Heart left ventricle (tissue), 16 donors: ENCODE measurements around the gene TANC2. TPM values are rescaled to one million over a fixed set of nuclear protein-coding genes. Genes with fewer than 3 reads are reported as not detected.

Experiments
- ATAC-seq, 4 donors: fragments of 200-7000 bp; cut with Tn5 transposase; one replicate each; pipeline ENCODE4 v1.9.1; 2020 to 2022; ENCODE audit warnings: moderate library complexity in 4 of 4, mild to moderate bottlenecking in 3 of 4, moderate number of reproducible peaks in 1 of 4
- DNase-seq, 5 donors: peaks; one replicate each; pipeline ENCODE4 v3.0.0-alpha.2; 2020
- H3K27ac ChIP-seq, 12 donors: fragments of 200-600 bp; sonication (generic) in 4 of 12; one replicate each; pipeline versions ENCODE4 v1.5.0 to v1.8.0; 2016 to 2022; ENCODE audit warnings: mild to moderate bottlenecking in 2 of 12
- H3K27me3 ChIP-seq, 9 donors: fragments of 200-600 bp; sonication (generic) in 2 of 9; one replicate each; pipeline versions ENCODE4 v1.5.1 to v1.8.0; 2016 to 2022; ENCODE audit warnings: mild to moderate bottlenecking in 3 of 9
- H3K36me3 ChIP-seq, 9 donors: fragments of 200-600 bp; sonication (generic) in 2 of 9; one replicate each; pipeline versions ENCODE4 v1.5.0 to v1.8.0; 2018 to 2022; ENCODE audit warnings: mild to moderate bottlenecking in 2 of 9
- H3K4me1 ChIP-seq, 12 donors: fragments of 200-600 bp; sonication (generic) in 4 of 12; one replicate each; pipeline versions ENCODE4 v1.5.0 to v1.8.0; 2016 to 2022; ENCODE audit warnings: mild to moderate bottlenecking in 3 of 12
- H3K4me3 ChIP-seq, 12 donors: fragments of 200-600 bp; sonication (generic) in 4 of 12; one replicate each; pipeline versions ENCODE4 v1.5.0 to v1.8.0; 2017 to 2022; ENCODE audit warnings: mild to moderate bottlenecking in 9 of 12, moderate library complexity in 4 of 12
- H3K9me3 ChIP-seq, 12 donors: fragments of 200-600 bp; sonication (generic) in 4 of 12; one replicate each; pipeline versions ENCODE4 v1.5.0 to v1.8.0; 2016 to 2022; ENCODE audit warnings: mild to moderate bottlenecking in 1 of 12
- POLR2A ChIP-seq, 2 donors: fragments of 450-650 bp; IDR thresholded peaks; one replicate each; pipeline ENCODE4 v1.6.1; 2017; ENCODE audit warnings: antibody characterized with exemption in 2 of 2, mild to moderate bottlenecking in 2 of 2, moderate library complexity in 2 of 2
- WGBS, 4 donors: extraction: QIAGEN DNeasy Blood & Tissue Kit in 2 of 4; methylation state at CpG; one replicate each; pipeline versions ENCODE4 v1.1.5 to v1.1.7; 2013 to 2018; 5-methylcytosine and 5-hydroxymethylcytosine counted together
- intact Hi-C, 10 donors: fragments of 100-400 bp; cut with DNase I; formaldehyde crosslinking; loops; one replicate each; pipeline versions ENCODE4 v1.11.1 to v1.14.2; 2022
- polyA plus RNA-seq, 2 donors: library from polyadenylated mRNA; stranded (reverse); fragments of 200-250 nt; gene quantifications; one replicate each; pipeline ENCODE4 v1.2.3, GENCODE V29; 2013
- total RNA-seq, 9 donors: library from RNA; depleted of rRNA in 2 of 9; stranded (reverse); fragments of >200 nt in 2 of 9; fragmentation: NEBNext Ultra II Directional in 3 of 9; extraction: Animal tissue kit (Norgen Biotek cat#: 25700) in 3 of 9; gene quantifications; one replicate each; pipeline versions ENCODE4 v1.1.0 to v1.2.4, GENCODE V29; 2016 to 2023
- TF ChIP-seq, protein P1 (sequence below), 12 donors: fragments of 200-600 bp; sonication (generic) in 4 of 12; IDR thresholded peaks; one replicate each; pipeline versions ENCODE4 v1.5.0 to v1.8.0; 2018 to 2022; ENCODE audit warnings: antibody characterized with exemption in 12 of 12, mild to moderate bottlenecking in 5 of 12
- donor health status: ischemic (EF 13 %, LVEDD 7.1; RV severe dilation, severe dysfunction).
- donor health status: healthy with polysubstance abuse.
- donor health status: DM: no; HTN: yes; CAD: no.
- donor health status: DM: no; HTN: no; CAD: no.
- donor health status: ischemic (EF 25% LVEDD 6.9; RV normal size, moderate dysfunction).
- donor health status: ischemic (EF 25% LVEDD 5.7; RV mildly dilated, moderate dysfunction).
- donor health status: healthy.
- donor health status: DM: yes; HTN: yes; CAD: no.
- donor health status: ischemic (EF 35%, LVEDD 5.7; RV mildly dilated, moderate dysfunction).
- donor health status: nonischemic (EF 11% LVEDD 7.7; RV severe dilation, severe dysfunction).
- donor health status: DM: yes; HTN: yes; CAD: no.
- donor health status: PGD.
- donor health status: ischemic (EF 29% LVEDD 5.4; RV normal size, mild dysfunction).
- donor health status: nonischemic (EF 23%, LVEDD 6.1; RV moderate dilation, normal function).

Gene TANC2
- total and polyA plus RNA-seq, 11 donors, result 2.3 to 19.1 (median 7.5) TPM

DNA sequence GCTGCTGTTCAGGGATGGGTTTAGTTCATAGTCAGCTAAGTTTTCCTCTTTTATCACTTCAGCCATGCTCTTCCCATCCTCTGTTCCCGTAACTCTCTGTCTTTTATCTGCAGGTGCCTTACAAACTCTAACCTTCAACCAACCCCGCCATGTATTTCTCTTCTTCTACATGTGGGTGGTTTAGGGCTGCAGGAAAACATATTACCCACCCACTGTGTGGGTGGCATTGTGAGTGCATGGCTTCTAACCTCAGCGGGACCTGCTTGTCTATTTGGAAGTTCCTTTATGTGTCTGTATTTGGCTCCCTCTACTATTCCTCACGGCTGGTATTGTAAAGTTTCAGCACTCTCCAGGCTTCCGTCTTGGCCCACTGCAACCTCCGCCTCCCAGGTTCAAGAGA is 39.0 kb upstream of the TANC2 start:
- Histone ChIP-seq H3K4me1 (no peaks in the 10 kb centered on the region), H3K36me3 (no peaks in the 10 kb centered on the region), H3K4me3 (no peak overlapping the region), H3K27me3 (peaks cover 0 to 3% (median 0%) of the 10 kb centered on the region in 9 donors), H3K27ac (no peak overlapping the region), H3K9me3 (no peaks in the 10 kb centered on the region)
- intact Hi-C loops, result no loop called here
- DNase-seq, result no peak
- no peak for TF ChIP-seq POLR2A (IDR thresholded peaks at IDR 0.05)
- TF ChIP-seq, protein P1, sequence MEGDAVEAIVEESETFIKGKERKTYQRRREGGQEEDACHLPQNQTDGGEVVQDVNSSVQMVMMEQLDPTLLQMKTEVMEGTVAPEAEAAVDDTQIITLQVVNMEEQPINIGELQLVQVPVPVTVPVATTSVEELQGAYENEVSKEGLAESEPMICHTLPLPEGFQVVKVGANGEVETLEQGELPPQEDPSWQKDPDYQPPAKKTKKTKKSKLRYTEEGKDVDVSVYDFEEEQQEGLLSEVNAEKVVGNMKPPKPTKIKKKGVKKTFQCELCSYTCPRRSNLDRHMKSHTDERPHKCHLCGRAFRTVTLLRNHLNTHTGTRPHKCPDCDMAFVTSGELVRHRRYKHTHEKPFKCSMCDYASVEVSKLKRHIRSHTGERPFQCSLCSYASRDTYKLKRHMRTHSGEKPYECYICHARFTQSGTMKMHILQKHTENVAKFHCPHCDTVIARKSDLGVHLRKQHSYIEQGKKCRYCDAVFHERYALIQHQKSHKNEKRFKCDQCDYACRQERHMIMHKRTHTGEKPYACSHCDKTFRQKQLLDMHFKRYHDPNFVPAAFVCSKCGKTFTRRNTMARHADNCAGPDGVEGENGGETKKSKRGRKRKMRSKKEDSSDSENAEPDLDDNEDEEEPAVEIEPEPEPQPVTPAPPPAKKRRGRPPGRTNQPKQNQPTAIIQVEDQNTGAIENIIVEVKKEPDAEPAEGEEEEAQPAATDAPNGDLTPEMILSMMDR (IDR thresholded peaks at IDR 0.05), result no peak
- no peak for ATAC-seq
- WGBS, 4 donors, result 92 to 96% (median 95%) methylated on average over 6 of the region's 6 CpGs

DNA sequence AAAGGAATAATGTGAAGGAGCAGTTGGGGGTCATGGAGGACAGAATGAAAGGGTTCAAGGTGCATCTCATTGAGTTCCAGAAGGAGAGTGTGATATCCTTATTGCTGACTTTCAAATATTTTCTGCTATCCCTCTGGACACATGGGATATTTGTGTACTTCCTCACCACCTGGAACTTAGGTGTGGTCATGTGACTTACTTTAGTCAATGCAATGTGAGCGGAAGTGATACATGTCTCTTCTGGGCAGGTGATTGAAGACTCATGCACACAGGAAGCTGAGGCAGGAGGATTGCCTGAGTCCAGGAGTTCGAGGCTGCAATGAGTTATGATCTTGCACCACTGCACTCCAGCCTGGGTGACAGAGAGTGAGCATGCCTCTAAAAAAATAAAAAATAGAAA is 36.7 kb upstream of the TANC2 start:
- WGBS, 4 donors, result 90 to 97% (median 96%) methylated on average over 2 of the region's 2 CpGs
- no peaks in the 10 kb centered on the region for H3K36me3 ChIP-seq
- intact Hi-C loops, result no loop called here
- DNase-seq (no peak), ATAC-seq (no peak)
- no peak for TF ChIP-seq POLR2A (IDR thresholded peaks at IDR 0.05)
- TF ChIP-seq, protein P1 (IDR thresholded peaks at IDR 0.05), result no peak
- no peaks in the 10 kb centered on the region for H3K4me1 ChIP-seq
- H3K27me3 ChIP-seq, result peaks cover 0 to 4% (median 0%) of the 10 kb centered on the region in 9 donors
- H3K9me3 ChIP-seq, result no peaks in the 10 kb centered on the region
- H3K4me3 ChIP-seq, result no peak overlapping the region
- H3K27ac ChIP-seq, result no peak overlapping the region

DNA sequence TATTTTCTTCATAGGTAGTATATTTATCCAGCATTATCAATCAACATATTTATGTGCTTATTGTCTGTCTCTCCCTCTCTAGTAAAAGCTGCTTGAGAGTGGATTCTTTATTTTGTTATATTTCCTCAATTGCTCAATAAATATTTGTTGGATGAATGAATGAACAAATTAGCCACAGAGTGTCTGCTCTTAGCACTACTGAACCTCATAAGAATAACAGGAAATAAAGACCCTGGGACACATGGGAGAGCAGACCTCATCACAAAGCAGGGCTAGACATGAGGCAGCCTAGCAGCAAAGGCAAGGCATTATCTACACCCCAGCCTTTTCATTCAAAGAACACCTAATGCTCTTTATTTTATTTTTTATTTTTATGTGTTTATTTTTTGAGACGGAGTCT is 34.9 kb upstream of the TANC2 start:
- intact Hi-C loops, result no loop called here
- peaks cover 0 to 4% (median 0%) of the 10 kb centered on the region in 12 donors for H3K4me1 ChIP-seq
- TF ChIP-seq, protein P1 (IDR thresholded peaks at IDR 0.05), result no peak
- TF ChIP-seq POLR2A (IDR thresholded peaks at IDR 0.05), result no peak

DNA sequence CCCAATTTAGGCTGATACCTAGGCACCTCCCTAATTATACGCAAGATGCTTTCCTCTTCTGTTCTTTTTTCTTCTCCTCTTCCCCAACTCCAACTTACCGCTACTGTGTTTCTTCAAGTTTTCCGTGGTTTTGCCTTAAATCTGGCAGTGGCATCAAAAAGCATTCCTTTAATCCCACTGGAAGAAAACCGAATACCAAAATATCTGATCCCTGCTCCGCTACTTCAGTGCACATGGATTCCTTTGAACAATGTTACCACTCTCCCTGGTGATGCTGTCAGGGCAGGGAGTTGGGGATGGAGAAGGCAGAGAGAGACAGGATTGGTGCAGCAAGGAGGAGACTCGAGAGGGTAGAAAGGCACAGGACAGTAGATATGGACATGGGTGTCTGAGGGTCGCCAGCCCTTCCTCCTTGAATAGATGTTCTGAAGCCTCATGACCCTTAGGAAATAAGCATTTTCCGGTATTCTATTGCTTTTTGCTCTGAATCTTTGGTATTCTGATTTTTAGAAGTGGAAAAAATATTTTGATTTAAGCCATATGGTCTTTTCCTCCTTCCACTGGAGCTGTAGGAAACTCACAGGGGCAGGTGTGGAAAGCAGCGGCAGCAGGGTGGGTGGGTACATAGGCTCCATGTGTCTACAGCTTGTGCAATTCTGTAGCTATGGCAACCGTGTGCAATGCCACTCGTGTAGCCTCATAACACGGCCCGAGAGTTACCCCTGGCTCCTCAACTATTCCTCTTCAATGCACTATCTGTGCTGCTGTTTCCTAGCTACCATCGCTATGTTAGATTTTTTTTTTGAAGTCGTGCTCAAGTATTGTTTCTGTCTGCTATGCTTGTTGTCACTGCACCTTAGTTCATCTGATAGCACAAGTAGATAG is 32.3 kb upstream of the TANC2 start:
- ATAC-seq (no peak), DNase-seq (no peak)
- 63 to 70% (median 64%) methylated on average over 15 of the region's 15 CpGs for WGBS, 4 donors
- Histone ChIP-seq H3K4me3 (no peak overlapping the region), H3K9me3 (peaks cover 0 to 12% (median 0%) of the 10 kb centered on the region in 12 donors), H3K36me3 (no peaks in the 10 kb centered on the region), H3K27me3 (peaks cover 0 to 4% (median 0%) of the 10 kb centered on the region in 9 donors), H3K27ac (no peak overlapping the region), H3K4me1 (peaks cover 0 to 4% (median 0%) of the 10 kb centered on the region in 12 donors)
- no peak for TF ChIP-seq POLR2A (IDR thresholded peaks at IDR 0.05)
- TF ChIP-seq, protein P1 (IDR thresholded peaks at IDR 0.05), result no peak
- intact Hi-C loops, result no loop called here

More for the DNA sequence above, 34.9 kb upstream of the TANC2 start:
- Histone ChIP-seq H3K27ac (no peak overlapping the region), H3K36me3 (no peaks in the 10 kb centered on the region), H3K27me3 (peaks cover 0 to 4% (median 0%) of the 10 kb centered on the region in 9 donors), H3K9me3 (no peaks in the 10 kb centered on the region), H3K4me3 (no peak overlapping the region)
- no peak for DNase-seq
- 87 to 100% (median 91%) methylated on average over 1 of the region's 1 CpG for WGBS, 4 donors
- no peak for ATAC-seq
